NCI-H524 (cell line): ENCODE data around the gene CRB2.

Source experiments
- DNase-seq, 2 experiments: peaks; one replicate each; lab custom pipeline; 2025; lab: John Stamatoyannopoulos, UW

CRB2 gene

DNA sequence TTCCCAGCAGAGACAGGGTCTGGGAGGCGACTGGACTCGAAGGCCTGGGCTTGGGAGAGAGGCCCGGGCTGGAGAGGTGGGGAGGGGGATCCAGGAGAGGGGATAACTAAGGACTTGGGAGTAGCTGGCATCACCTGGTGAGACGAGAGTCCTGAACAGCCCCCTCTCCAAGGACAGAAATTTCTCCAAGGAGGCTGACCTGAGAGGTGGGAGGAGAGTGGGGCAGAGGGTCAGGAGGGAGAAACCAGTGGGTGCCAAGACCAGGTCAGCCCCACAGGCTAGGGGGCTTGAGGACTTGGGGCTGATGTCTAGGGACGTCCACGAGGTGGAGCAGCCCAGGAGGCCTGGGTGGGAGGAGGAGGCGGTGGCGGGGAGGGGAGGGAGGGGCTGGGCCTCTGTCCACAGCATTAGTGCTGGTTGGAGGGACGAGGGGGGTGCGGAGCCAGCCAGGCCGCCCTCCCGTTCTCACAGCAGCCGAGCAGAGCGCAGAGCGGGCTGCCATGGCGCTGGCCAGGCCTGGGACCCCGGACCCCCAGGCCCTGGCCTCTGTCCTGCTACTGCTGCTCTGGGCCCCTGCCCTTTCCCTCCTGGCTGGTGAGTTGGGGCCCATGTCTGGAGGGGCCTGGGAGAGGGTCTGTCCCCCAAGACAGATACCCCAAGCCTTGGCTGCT is at the start of gene CRB2:
Gene CRB2 (plus strand): TSS at position 437 of the 671 bp plus-strand sequence. CDS start 64 bp downstream, at position 501.
- DNase-seq = peak; percentile 24 to 53

DNA sequence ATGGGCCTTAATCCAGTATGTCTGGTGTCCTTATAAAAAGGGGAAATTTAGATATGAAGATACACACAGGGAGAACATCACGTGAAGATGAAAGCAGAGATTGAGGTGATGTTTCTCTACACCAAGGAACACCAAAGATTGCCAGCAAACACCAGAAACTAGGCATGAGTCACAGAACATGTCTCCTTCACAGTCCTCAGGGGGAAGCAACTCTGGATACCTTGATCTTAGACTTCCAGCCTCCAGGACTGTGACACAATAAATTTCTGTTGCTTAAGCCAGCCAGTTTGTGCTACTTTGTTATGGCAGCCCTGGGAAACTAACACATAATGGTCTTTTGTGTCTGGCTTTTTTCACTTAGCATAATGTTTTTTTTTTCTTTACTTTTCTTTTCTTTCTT is 46.4 kb upstream of the CRB2 start:
- DNase-seq = no peak

DNA sequence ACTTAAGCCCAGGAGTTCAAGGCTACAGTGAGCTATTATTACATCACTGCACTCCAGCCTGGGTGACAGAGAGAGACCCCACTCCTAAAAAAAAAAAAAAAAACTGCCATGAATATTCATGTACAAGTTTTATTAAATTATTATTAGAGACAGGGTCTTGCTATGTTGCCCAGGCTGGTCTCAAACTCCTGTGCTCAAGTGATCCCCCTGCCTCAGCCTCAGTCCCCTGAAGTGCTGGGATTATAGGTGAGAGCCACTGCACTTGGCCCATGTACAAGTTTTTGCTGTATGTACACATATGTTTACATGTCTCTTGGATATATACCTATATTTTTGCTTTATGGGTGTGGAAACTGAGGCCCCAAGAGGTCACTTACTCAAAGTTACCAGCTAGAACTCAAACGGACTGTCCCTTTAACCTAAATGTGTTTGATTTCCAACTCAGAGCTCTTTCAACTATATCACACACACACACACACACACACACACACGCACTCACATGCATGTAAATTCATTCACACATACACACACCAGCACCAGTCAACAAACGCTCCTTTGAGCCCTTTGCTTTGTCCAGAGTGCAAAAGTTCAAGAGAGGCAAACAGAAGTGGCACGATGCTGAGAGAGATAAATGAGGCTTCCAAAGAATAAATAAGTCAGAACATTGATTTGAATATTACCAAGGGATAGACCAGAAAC is 45.3 kb upstream of the CRB2 start:
- no peak for DNase-seq

DNA sequence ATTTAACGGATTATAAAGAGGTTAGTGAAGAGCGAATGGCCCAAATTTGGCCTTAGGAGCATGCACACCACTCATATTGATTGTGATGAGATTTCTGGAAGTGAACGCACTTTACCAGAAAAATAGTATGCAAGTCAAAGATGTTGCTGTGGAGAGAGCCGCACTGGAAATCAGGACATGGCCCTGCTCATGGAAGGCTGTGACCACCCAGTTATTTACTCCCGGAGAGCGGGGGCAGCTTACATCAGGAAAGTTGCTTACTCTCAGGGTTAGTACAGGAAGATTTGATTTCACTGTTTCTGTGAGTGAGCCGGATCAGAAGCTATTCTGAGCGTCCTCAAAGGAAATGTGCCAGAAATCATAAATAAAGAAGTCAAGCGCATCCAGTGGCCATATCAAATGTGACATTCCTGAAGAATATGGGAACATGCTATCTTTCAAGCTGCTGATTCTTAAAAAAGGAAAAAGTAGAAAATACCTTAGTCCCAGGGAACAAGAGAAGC is 44.7 kb upstream of the CRB2 start:
- no peak for DNase-seq

DNA sequence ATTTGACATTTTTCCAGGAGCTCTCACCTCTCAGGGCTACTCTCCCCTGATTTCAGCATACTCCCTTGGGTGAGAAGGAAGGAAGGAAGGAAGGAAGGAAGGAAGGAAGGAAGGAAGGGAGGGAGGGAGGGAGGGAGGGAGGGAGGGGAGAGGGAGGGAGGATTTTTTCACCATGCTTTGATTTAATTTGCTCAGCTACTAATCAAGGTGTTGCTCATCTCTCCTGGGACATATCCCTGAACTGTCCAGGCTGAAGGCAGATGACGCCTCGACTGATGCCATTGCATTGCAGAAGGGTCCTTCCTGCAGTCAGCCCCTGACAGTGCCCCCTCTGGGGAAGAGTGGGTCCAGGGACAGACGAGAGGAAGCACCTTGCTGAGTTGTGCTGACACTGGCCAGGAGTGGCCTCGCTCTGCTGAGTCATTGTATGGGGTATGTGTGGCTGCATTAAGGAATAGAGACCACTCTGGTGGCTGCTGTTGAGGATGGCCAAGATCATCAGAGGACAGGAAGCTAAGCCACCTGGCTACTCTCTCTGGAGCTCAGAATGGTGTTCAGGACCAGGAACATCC is 43.6 kb upstream of the CRB2 start:
- no peak for DNase-seq

DNA sequence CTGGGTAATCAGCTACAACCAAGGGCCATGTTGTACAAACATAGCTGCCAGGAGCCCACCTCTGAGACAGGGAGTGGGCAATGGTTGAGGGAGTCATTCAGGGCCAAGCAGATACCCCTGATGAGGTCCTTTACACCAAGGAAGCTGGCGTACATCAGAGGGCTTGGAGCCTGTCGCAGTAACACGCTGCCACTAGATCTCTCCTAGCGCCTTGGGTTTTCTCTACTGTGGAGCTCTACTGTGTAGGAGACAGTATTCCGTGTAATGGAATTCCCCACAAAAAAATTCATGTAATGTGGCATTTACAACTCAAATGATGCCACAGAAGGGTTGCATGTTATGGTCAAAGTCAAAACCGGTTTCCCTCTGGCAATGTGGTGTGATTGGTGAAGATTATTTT is 41.4 kb upstream of the CRB2 start:
- DNase-seq = no peak

DNA sequence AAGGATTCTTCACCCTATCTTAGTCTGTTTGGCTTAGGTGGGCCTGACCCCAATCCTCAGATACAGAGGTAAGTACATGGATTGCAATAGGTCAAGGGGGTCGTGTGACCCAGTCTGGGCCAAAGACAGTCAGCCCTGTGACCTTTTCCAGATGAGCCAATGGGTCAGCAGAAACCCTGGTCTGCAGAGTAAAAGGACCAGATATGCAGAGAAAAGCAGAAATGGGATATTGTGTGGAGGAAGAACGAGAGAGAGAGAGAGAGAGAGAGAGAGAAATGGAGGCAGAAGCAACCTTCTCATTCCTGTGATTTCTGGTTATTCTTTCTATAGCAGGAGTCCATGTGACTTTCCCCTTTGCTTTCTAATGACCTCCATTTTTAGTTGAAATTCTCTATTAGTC is 40.4 kb upstream of the CRB2 start:
- DNase-seq = no peak

DNA sequence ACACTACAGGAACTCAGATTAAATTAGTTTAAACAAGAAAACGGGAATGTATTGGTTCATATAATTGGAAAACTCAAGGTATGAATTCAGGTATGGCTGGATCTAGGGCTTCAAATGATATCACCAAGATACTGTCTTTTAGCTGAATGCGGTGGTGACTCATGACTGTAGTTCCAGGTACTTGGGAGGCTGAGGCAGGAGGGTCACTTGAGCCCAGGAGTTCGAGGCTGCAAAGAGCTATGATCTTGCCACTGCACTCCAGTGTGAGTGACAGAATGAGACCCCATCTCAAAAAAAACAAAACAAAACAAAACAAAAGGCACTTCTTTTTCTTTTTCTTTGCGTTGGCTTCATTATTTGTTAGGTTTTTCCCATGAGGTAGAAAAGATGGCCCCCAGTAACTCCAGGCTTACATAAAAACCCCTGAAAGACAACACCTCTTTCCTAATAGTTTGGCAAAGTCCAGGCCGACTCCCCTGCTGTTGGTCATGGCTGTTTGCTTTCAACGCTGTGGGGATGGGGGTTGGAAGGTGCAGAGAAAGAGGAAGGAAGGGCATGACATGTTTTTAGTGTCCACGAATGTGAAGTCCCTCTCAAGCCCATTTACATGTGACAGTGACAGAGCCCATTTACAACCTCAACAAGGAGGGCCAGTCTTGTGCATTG is 39.8 kb upstream of the CRB2 start:
- DNase-seq = no peak

DNA sequence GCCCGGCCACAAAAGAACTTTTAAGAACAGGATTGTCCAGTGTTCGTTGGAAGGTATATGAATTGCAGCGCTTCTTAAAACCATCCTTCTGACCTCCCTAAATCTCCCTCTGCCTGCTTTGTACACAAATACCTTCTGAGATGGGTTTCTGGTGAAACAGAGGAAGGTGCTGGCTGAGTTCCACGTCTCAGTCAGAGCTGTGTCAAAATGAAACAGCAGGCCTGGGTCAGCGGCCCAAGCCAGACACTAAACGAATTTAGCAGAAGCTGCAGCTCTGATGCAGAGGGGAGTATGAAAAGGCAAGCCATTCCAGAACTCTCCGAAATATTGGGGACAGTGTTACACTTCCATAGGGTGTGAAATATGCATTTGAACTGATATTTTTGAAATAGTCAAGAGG is 37.8 kb upstream of the CRB2 start:
- DNase-seq = no peak

DNA sequence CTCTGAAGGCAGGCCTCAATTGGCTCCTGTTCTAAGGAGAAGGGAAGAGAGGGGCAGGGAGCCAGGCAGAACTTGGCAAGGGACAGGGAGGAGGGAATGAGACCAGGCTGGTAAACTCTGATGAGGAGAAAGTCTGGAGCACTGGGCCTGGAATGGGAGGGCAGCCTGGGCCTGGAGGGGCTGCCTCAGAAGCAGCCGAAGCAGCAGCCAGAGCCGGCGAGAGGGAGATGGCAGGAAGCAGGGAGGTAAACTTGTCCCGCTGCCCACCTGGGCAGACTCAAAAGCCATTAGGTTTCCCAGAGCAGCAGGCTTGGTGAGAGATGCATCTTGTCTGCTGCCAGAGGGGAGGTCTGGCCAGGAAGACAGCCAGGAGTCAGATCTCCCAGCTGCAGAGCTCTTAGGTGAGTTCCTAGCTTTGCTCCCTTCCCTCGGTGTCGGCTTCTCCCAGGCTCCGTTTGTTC is 37.0 kb upstream of the CRB2 start:
- no peak for DNase-seq

DNA sequence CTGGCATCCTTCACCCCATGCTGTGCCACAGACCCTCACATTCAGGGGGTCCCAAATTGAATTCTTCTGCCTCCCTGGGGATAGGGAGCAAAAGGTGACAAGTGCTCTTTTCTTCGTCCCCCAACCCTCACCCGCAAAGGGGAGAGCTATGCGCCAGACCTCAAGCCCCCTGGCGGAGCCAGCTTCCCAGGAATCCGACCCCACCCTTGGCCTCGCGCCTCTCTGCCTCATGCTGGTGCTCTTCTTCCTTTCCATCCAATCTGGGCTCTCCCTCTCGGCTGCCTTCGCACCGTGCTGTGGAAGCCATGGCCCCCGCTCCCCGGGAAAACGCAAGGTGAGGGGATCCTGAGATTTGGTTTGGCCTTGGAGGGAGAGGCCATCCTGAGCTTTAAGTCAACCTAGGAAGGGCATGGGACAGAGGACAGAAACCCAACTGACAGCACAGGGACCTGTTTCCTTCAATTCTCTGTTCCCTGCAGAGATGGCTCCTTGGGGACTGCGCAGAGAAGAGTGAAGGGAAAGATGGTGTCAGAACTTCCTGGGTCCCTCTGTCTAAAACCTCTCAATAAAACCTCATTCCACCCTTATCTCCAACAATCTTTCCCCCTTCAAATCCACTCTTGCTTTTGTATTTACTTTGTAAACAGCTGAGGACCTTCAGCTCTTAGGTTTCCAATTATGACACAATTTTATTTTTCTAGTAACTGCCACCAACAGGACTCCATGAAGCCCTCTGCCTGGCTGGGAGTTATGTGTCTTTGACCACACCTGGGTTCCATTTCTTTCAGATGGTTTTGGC is 36.3 kb upstream of the CRB2 start:
- no peak for DNase-seq

DNA sequence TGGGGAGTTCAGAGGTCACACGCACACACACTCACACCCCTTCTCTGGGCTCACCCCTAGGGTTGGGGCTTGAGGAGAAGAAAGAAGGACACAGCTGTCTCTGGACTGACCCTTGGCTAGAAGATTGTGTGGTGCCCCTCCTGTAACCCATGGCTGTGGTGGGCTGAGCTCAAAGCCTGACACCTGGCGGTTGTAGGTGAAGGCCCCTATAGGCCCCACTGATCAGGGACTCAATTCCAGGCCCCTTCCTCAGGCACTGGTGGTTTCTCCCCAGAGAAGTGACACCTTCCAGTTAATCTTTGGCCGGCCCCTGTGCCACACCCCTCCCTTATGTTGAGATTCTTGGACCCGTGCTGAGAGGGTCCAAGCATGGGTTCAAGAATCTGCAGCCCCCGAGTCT is 35.2 kb upstream of the CRB2 start:
- DNase-seq = no peak

DNA sequence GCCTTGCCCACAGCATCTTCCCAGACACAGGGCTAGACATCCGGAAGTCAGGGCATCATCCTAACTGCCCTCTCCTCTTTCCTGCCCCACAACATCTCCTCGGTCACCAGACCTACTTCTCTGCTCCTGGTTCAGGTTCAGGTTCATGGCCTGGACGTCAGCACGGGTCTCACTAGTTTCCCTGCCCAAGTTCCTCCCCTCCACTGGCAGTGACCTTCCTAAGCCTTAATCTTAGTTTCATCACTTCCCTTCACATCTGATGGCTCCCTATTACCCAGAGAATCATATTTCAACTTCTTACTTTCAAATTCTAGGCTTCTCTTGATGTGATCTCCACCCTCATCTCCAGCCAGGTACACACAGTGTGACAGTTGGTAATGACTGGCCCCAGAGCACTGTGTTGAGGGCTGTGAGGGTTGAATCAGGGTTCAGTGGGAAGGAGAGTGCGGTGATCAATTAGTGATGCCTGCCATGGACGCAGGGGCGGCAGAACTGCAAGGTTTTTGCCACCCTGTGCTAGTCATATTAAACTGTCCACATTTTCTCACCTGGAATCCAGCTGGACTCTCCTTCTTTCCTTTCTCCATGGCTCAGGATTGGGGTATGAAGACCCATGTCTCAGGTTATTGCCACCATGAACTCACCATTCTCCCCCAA is 34.3 kb upstream of the CRB2 start:
- no peak for DNase-seq

DNA sequence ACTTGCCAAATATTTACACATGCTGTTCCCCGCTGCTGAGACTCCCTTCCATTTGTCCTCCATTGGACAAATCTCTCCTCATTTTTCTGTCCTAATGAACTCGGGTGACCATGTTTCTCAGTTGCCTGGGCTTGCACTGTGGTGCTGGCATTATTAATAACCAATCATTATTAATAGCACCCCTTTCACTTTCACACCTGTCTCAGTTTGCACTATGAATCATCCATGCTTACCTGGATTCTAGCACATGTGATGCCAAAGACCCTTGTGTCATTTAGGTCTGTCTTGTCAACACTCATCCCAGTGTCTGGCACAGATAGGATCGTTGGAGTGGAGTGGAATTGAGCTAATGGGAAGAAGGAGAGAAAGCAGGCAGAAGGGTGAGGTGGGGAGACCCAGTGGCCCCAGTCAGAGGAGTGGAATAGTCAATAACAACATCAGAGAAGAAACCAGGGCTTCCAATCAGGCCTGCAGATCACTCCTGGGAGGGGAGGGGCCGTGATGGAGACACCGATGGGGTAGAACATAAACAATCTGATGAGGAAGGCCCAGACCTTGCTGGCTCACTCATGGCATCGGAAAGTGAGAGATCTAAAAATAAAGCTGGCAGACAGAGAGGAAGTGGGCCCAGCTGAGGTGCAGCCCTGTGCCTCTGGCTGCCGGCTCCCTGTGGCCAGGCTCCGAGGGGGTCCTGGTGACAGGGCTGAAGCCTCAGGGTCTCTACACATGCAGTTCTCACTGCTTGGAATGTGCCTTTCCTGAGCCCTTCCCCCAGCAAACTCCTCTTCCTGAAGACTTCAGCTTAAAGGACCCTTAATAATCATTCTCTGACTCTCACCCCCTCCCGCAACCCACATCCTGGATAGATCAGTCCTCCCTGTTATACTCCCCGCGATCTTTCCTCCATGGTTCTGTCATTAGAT is 33.5 kb upstream of the CRB2 start:
- DNase-seq = no peak

DNA sequence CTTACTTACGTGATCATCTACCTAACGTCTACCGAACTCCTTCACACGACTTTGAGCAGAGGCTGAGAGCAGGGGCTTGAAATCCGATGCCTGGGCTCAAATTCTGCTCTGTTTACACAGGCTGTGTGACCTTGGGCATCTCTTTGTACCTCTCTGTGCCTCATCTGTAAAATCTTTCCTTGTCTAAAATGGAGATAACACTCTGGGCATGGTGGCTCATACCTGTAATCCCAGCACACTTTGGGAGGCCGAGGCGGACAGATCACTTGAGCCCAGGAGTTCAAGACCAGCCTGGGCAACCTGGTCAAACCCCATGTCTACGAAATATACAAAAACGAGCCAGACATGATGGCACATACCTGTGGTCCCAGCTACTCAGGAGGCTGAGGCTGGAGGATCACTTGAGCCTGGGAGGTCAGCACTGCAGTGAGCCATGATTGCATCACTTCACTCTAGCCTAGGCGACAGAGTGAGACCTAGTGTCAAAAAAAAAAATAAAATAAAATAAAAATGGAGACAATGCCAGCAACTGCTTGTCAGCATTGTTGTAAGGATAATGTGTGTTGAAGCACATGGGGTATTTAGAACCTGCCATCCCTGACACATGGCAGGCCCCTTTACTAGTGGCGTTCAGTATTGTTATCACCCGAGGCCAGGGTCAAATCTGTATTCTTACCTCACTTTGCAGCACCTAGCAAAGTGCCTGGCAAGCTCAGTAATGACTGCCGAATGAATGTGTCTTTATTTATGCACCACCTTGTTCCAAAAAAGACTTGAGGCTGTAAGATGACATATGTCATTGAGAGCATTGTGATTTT is 32.6 kb upstream of the CRB2 start:
- DNase-seq = no peak

DNA sequence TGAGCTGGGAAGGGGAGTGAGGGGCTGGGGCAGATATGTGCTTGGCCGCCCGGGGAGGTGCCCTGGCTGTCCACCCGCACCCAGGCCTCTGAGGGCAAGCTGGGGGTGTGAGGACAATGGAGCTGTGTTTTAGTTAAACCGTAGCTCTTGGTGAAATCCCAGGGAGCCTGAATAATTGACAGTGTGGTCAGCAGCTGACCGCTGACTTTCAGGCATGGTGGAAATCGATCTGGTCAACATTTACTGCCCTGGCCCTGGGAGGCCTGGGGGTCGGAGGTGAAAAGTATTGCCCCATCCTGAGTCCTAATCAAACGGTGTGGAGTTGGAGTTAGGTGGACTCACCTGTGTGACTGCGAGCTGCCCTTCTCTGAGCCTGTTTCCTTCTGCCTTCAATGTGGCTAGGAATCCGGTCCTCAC is 31.2 kb upstream of the CRB2 start:
- DNase-seq = no peak

DNA sequence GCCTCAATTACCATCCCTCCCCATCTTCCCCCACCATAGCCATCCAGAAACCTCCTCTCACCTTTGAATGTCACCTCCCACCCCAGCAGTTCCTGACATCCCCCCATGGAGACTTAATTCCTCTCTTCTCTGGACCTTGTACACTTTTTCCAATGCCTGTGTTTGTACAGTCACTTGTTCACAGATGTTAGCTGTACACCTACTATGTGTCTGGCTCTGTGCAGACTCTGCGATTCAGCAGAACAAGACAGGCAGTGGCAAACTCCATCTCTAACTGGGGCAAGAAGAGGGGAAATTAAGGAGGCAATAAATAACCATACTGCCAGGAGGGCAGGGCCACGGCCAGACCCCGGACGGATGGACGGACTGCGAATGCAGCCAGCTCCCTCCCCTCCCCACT is 29.8 kb upstream of the CRB2 start:
- DNase-seq = no peak

DNA sequence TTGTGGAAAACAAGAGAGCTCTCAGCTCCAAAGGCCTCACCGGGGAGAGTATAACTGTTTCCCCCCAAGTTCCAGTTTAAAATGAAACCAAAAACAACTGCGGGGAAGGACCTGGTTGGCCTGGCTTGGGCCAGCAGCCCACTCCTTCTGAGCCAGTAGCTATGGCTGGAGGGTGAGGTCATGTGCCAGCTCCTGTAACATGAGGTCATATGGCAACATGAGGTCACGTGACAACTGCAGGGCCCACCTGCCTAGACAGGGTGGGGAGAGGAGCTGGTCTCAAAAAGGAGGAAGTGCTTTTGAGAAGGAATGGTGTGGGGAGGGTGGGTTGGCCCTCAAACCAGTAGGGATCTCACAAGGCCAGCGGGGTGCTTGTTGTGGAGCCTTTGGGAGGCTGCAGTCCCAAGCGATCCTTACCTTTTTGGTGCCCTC is 29.3 kb upstream of the CRB2 start:
- DNase-seq = no peak

DNA sequence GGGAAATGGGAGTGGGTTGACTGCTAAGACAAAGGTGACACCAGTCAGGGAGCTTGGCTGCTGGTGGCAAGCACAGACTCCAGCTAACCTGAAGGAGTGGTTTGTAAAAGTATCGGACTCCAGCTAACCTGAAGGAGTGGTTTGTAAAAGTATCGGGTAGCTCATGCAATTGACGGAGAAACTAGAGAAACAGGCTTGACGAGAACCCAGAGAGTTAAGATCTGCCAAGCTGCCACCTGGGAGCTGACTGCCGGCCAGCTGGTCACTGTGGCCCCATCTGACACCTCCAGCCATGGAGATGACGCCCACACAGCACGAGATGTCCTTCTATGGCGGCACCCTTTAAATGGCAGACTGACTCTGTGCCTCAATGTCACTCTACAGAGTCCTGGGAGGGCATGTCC is 28.3 kb upstream of the CRB2 start:
- DNase-seq = no peak
